ENCODE data around the gene GALNT3. TPM values are rescaled to one million over a fixed set of nuclear protein-coding genes. Genes with fewer than 3 reads are reported as not detected.

Gene GALNT3
- polyA plus RNA-seq, 3 donors: 5.5 to 8.3 (median 7.5) TPM

- Histone ChIP-seq H3K36me3 (replicated peaks in 1 of 2; ENCODE audit: control insufficient read depth in 1 of 2, insufficient read depth in 2 of 2, low read length in 2 of 2) (no peaks in the 10 kb centered on the region), H3K27ac (ENCODE audit: low read depth in 1 of 2, low read length in 2 of 2) (no peak overlapping the region), H3K27me3 (ENCODE audit: control insufficient read depth in 2 of 2, insufficient read depth in 2 of 2, low read length in 2 of 2) (no peaks in the 10 kb centered on the region), H2AFZ (ENCODE audit: insufficient read depth, low read depth, low read length, poor library complexity, severe bottlenecking) (no peak overlapping the region), H3K79me2 (ENCODE audit: insufficient read depth, low read length) (no peaks in the 10 kb centered on the region), H3K9ac (ENCODE audit: insufficient read depth, low read length, poor library complexity, severe bottlenecking) (no peak overlapping the region), H3K9me3 (replicated peaks in 1 of 2; ENCODE audit: control insufficient read depth in 1 of 2, insufficient read depth in 1 of 2, low read length in 2 of 2) (no peaks in the 10 kb centered on the region), H4K20me1 (ENCODE audit: insufficient read depth, low read length) (no peaks in the 10 kb centered on the region), H3K4me3 (replicated peaks in 1 of 3; ENCODE audit: low read depth in 2 of 3, low read length in 3 of 3) (no peak overlapping the region), H3K4me1 (ENCODE audit: control insufficient read depth in 1 of 2, insufficient read depth in 2 of 2, low read length in 2 of 2) (no peaks in the 10 kb centered on the region), H3K4me2 (replicated peaks; ENCODE audit: extremely low read depth, low read length, poor library complexity, severe bottlenecking) (no peak overlapping the region)
- H3K27me3 Mint-ChIP-seq (ENCODE audit: low read depth in 3 of 3): peaks cover 0 to 2% (median 2%) of the 10 kb centered on the region in 3 donors
- intact Hi-C loops (cut with micrococcal nuclease): no loop called here
- peak in 2 of 3 donors; percentile 9 to 35 for DNase-seq
- no peak for TF ChIP-seq CTCF (IDR thresholded peaks at IDR 0.05)
- peaks cover 0 to 4% (median 1%) of the 10 kb centered on the region in 7 donors for H3K9me3 Mint-ChIP-seq
- H3K4me3 Mint-ChIP-seq: no peak overlapping the region
- no peaks in the 10 kb centered on the region for H3K4me1 Mint-ChIP-seq
- H3K27ac Mint-ChIP-seq: no peak overlapping the region
- no peaks in the 10 kb centered on the region for H3K36me3 Mint-ChIP-seq
Measured at GRCh38 chr2:165725421-165725820, 68.6 kb downstream of the GALNT3 start.

GRCh38 chr2:165720511-165720910 is 73.5 kb downstream of the GALNT3 start:
- H4K20me1 ChIP-seq (ENCODE audit: insufficient read depth, low read length): no peaks in the 10 kb centered on the region
- no peak overlapping the region for H3K4me3 Mint-ChIP-seq
- H3K4me2 ChIP-seq (replicated peaks; ENCODE audit: extremely low read depth, low read length, poor library complexity, severe bottlenecking): no peak overlapping the region
- no peak overlapping the region for H3K27ac Mint-ChIP-seq
- H3K27me3 Mint-ChIP-seq (ENCODE audit: low read depth in 3 of 3): peaks cover 0 to 5% (median 2%) of the 10 kb centered on the region in 3 donors
- H3K36me3 Mint-ChIP-seq: no peaks in the 10 kb centered on the region
- H3K4me1 ChIP-seq (ENCODE audit: control insufficient read depth in 1 of 2, insufficient read depth in 2 of 2, low read length in 2 of 2): no peaks in the 10 kb centered on the region
- no peak overlapping the region for H3K9ac ChIP-seq (ENCODE audit: insufficient read depth, low read length, poor library complexity, severe bottlenecking)
- no peak for TF ChIP-seq CTCF (IDR thresholded peaks at IDR 0.05)
- no peaks in the 10 kb centered on the region for H3K36me3 ChIP-seq (replicated peaks in 1 of 2; ENCODE audit: control insufficient read depth in 1 of 2, insufficient read depth in 2 of 2, low read length in 2 of 2)
- H3K4me1 Mint-ChIP-seq: no peaks in the 10 kb centered on the region
- no peak overlapping the region for H3K27ac ChIP-seq (ENCODE audit: low read depth in 1 of 2, low read length in 2 of 2)
- no peak for DNase-seq
- H3K9me3 ChIP-seq (replicated peaks in 1 of 2; ENCODE audit: control insufficient read depth in 1 of 2, insufficient read depth in 1 of 2, low read length in 2 of 2): no peaks in the 10 kb centered on the region
- no peak overlapping the region for H3K4me3 ChIP-seq (replicated peaks in 1 of 3; ENCODE audit: low read depth in 2 of 3, low read length in 3 of 3)
- H3K9me3 Mint-ChIP-seq: peaks cover 2 to 10% (median 6%) of the 10 kb centered on the region in 7 donors
- no peaks in the 10 kb centered on the region for H3K79me2 ChIP-seq (ENCODE audit: insufficient read depth, low read length)
- H2AFZ ChIP-seq (ENCODE audit: insufficient read depth, low read depth, low read length, poor library complexity, severe bottlenecking): no peak overlapping the region
- intact Hi-C loops (cut with micrococcal nuclease): no loop called here
- no peaks in the 10 kb centered on the region for H3K27me3 ChIP-seq (ENCODE audit: control insufficient read depth in 2 of 2, insufficient read depth in 2 of 2, low read length in 2 of 2)
